Liver (tissue), 3 donors: ENCODE measurements around the gene DNM3.

ENCODE experiments used
- TAF1 ChIP-seq: conservative IDR thresholded peaks from 2 replicates; pipeline ENCODE4 v1.6.1; 2016; ENCODE audit warnings: antibody characterized with exemption, mild to moderate bottlenecking
- TF ChIP-seq, protein P1 (sequence below): fragments of 150-350 bp; IDR thresholded peaks from 2 replicates; pipeline ENCODE4 v1.5.1; 2017; ENCODE audit warnings: improper control_type of control experiment, low read depth, low read length; ENCODE audit not compliant: missing input control
- donor health status: healthy.
- donor health status: healthy.

DNA sequence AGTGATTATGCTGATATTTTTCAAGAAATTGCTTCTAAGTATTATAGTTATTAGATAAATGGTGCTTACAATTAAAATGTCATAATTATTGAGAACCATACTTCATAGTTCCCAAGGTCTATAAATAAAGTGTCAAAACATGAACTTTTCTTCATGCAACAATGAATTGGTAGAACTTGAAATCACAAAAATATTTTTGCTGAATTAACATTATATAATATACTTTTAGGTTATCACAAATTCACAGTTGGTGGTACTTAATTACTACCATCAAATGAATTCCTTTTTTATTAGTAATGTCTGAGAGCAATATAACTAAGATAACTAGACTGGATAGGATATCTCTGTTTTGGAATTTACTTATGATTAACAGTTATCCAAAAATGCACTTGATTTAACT lies 4.7 kb downstream of the DNM3 start:
- no peak for TF ChIP-seq TAF1
- TF ChIP-seq, protein P1, sequence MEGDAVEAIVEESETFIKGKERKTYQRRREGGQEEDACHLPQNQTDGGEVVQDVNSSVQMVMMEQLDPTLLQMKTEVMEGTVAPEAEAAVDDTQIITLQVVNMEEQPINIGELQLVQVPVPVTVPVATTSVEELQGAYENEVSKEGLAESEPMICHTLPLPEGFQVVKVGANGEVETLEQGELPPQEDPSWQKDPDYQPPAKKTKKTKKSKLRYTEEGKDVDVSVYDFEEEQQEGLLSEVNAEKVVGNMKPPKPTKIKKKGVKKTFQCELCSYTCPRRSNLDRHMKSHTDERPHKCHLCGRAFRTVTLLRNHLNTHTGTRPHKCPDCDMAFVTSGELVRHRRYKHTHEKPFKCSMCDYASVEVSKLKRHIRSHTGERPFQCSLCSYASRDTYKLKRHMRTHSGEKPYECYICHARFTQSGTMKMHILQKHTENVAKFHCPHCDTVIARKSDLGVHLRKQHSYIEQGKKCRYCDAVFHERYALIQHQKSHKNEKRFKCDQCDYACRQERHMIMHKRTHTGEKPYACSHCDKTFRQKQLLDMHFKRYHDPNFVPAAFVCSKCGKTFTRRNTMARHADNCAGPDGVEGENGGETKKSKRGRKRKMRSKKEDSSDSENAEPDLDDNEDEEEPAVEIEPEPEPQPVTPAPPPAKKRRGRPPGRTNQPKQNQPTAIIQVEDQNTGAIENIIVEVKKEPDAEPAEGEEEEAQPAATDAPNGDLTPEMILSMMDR, result no peak
